ENCODE measurements around the gene PCSK5. TPM values are rescaled to one million over a fixed set of nuclear protein-coding genes. Genes with fewer than 3 reads are reported as not detected.

The PCSK5 gene
- total and polyA plus RNA-seq, 2 donors (not counting 1 experiment from before 2014, with no cell fraction given) = 0.09 TPM; not detected in 1

- Histone ChIP-seq H3K9me3 (ENCODE audit: control extremely low read depth in 1 of 3, control insufficient read depth in 2 of 3, insufficient read depth in 1 of 3, low read length in 2 of 3) (no peaks in the 10 kb centered on the region), H3K27me3 (replicated peaks in 1 of 4; ENCODE audit: control extremely low read depth in 1 of 4, control insufficient read depth in 3 of 4, insufficient read depth in 4 of 4, low read length in 3 of 4) (no peaks in the 10 kb centered on the region), H3K4me3 (ENCODE audit: control extremely low read depth in 1 of 5, extremely low read depth in 1 of 5, insufficient read depth in 1 of 5, low read depth in 2 of 5, low read length in 4 of 5) (no peak overlapping the region), H3K27ac (ENCODE audit: low read length in 2 of 2) (no peak overlapping the region), H3K4me2 (replicated peaks; ENCODE audit: low read depth, low read length, poor library complexity, severe bottlenecking) (no peak overlapping the region), H4K20me1 (ENCODE audit: control insufficient read depth, insufficient read depth, low read length, poor library complexity, severe bottlenecking) (no peaks in the 10 kb centered on the region), H3K9ac (ENCODE audit: low read length) (no peak overlapping the region), H2AFZ (ENCODE audit: insufficient read depth, low read depth, low read length, poor library complexity, severe bottlenecking) (no peak overlapping the region), H3K4me1 (ENCODE audit: control insufficient read depth in 2 of 2, insufficient read depth in 2 of 2, low read length in 2 of 2) (no peaks in the 10 kb centered on the region), H3K36me3 (replicated peaks in 1 of 2; ENCODE audit: control extremely low read depth in 1 of 2, control insufficient read depth in 1 of 2, extremely low read depth in 1 of 2, insufficient read depth in 2 of 2, low read length in 1 of 2) (no peaks in the 10 kb centered on the region), H3K79me2 (ENCODE audit: control insufficient read depth, insufficient read depth, low read length) (no peaks in the 10 kb centered on the region)
- ChIA-PET POLR2A (no interaction called here), CTCF (no interaction called here)
- TF ChIP-seq EZH2 (IDR thresholded peaks at IDR 0.05; ENCODE audit: borderline replicate concordance, insufficient read depth, low read depth, low read length, poor library complexity, severe bottlenecking) = no peak
- intact Hi-C loops (cut with micrococcal nuclease) = no loop called here
- ATAC-seq (ENCODE audit: low read depth) = no peak
- Mint-ChIP-seq H3K27me3 (no peaks in the 10 kb centered on the region), H3K4me3 (no peak overlapping the region), H3K9me3 (ENCODE audit: insufficient read depth) (no peaks in the 10 kb centered on the region), H3K4me1 (no peaks in the 10 kb centered on the region), H3K27ac (no peak overlapping the region)
- no peak for DNase-seq
Measured at GRCh38 chr9:76377791-76378190, 487.3 kb downstream of the PCSK5 start.

- Mint-ChIP-seq H3K4me1 (no peaks in the 10 kb centered on the region), H3K27me3 (no peaks in the 10 kb centered on the region), H3K27ac (no peak overlapping the region), H3K9me3 (ENCODE audit: insufficient read depth) (no peaks in the 10 kb centered on the region), H3K4me3 (no peak overlapping the region)
- TF ChIP-seq EZH2 (IDR thresholded peaks at IDR 0.05; ENCODE audit: borderline replicate concordance, insufficient read depth, low read depth, low read length, poor library complexity, severe bottlenecking) (no peak), CTCF (IDR thresholded peaks at IDR 0.05) (no peak)
- ChIA-PET CTCF (no interaction called here), POLR2A (no interaction called here)
- H2AFZ ChIP-seq (ENCODE audit: insufficient read depth, low read depth, low read length, poor library complexity, severe bottlenecking) = no peak overlapping the region
- H4K20me1 ChIP-seq (ENCODE audit: control insufficient read depth, insufficient read depth, low read length, poor library complexity, severe bottlenecking) = no peaks in the 10 kb centered on the region
- no peak for DNase-seq
- H3K27ac ChIP-seq (ENCODE audit: low read length in 2 of 2) = no peak overlapping the region
- WGBS (ENCODE audit: insufficient coverage) = 93% methylated on average over 5 of the region's 6 CpGs
- H3K9me3 ChIP-seq (ENCODE audit: control extremely low read depth in 1 of 3, control insufficient read depth in 2 of 3, insufficient read depth in 1 of 3, low read length in 2 of 3) = no peaks in the 10 kb centered on the region
- intact Hi-C loops (cut with micrococcal nuclease) = no loop called here
- ATAC-seq (ENCODE audit: low read depth) = no peak
- H3K4me2 ChIP-seq (replicated peaks; ENCODE audit: low read depth, low read length, poor library complexity, severe bottlenecking) = no peak overlapping the region
- no peak overlapping the region for H3K4me3 ChIP-seq (ENCODE audit: control extremely low read depth in 1 of 5, extremely low read depth in 1 of 5, insufficient read depth in 1 of 5, low read depth in 2 of 5, low read length in 4 of 5)
- H3K9ac ChIP-seq (ENCODE audit: low read length) = no peak overlapping the region
- H3K4me1 ChIP-seq (ENCODE audit: control insufficient read depth in 2 of 2, insufficient read depth in 2 of 2, low read length in 2 of 2) = no peaks in the 10 kb centered on the region
- H3K36me3 ChIP-seq (replicated peaks in 1 of 2; ENCODE audit: control extremely low read depth in 1 of 2, control insufficient read depth in 1 of 2, extremely low read depth in 1 of 2, insufficient read depth in 2 of 2, low read length in 1 of 2) = peaks cover 0 to 5% of the 10 kb centered on the region in 2 experiments
- H3K79me2 ChIP-seq (ENCODE audit: control insufficient read depth, insufficient read depth, low read length) = no peaks in the 10 kb centered on the region
- no peaks in the 10 kb centered on the region for H3K27me3 ChIP-seq (replicated peaks in 1 of 4; ENCODE audit: control extremely low read depth in 1 of 4, control insufficient read depth in 3 of 4, insufficient read depth in 4 of 4, low read length in 3 of 4)
Measured at GRCh38 chr9:76378367-76379073, 488.0 kb downstream of the PCSK5 start.
